ENCODE measurements around the gene NUCB2.

NUCB2 gene

GRCh38 chr11:17268902-17269301, 7.6 kb upstream of the NUCB2 start:
- ATAC-seq: no peak

GRCh38 chr11:17272801-17273200, 3.7 kb upstream of the NUCB2 start:
- no peak for ATAC-seq
- no peak for DNase-seq

More at GRCh38 chr11:17268902-17269301, 7.6 kb upstream of the NUCB2 start:
- no peak for DNase-seq

GRCh38 chr11:17273211-17273610, 3.3 kb upstream of the NUCB2 start:
- no peak for ATAC-seq
- DNase-seq: no peak

GRCh38 chr11:17273668-17274282, 2.8 kb upstream of the NUCB2 start:
- ATAC-seq (no peak), DNase-seq (no peak)

- no peak for DNase-seq
- no peak for ATAC-seq
Observed at GRCh38 chr11:17275400-17276235, 921 bp upstream of the NUCB2 start.

- DNase-seq (peak; percentile 57), ATAC-seq (peak; percentile 45)
Observed at GRCh38 chr11:17277024-17277584, 565 bp downstream of the NUCB2 start.

- no peak for DNase-seq
Observed at GRCh38 chr11:17280494-17281127, 4.1 kb downstream of the NUCB2 start.

GRCh38 chr11:17286332-17286731, 9.8 kb downstream of the NUCB2 start:
- ATAC-seq: no peak
- DNase-seq: no peak

More at GRCh38 chr11:17280494-17281127, 4.1 kb downstream of the NUCB2 start:
- no peak for ATAC-seq

GRCh38 chr11:17287058-17287457, 10.5 kb downstream of the NUCB2 start:
- DNase-seq (no peak), ATAC-seq (no peak)

- DNase-seq (no peak), ATAC-seq (no peak)
Observed at GRCh38 chr11:17291710-17292109, 15.2 kb downstream of the NUCB2 start.

- DNase-seq (no peak), ATAC-seq (no peak)
Observed at GRCh38 chr11:17293311-17293710, 16.8 kb downstream of the NUCB2 start.

GRCh38 chr11:17294033-17294432, 17.5 kb downstream of the NUCB2 start:
- ATAC-seq (peak; percentile 58), DNase-seq (no peak)

- DNase-seq: no peak
- ATAC-seq: peak; percentile 71
Observed at GRCh38 chr11:17296852-17297559, 20.5 kb downstream of the NUCB2 start.

- peak; percentile 91 for ATAC-seq
Observed at GRCh38 chr11:17298302-17298701, 21.8 kb downstream of the NUCB2 start.

GRCh38 chr11:17300372-17300771, 23.8 kb downstream of the NUCB2 start:
- DNase-seq (no peak), ATAC-seq (no peak)

More at GRCh38 chr11:17298302-17298701, 21.8 kb downstream of the NUCB2 start:
- DNase-seq: peak; percentile 55

- DNase-seq (no peak), ATAC-seq (no peak)
Observed at GRCh38 chr11:17313349-17314231, 37.1 kb downstream of the NUCB2 start.

GRCh38 chr11:17314232-17314547, 37.7 kb downstream of the NUCB2 start:
- ATAC-seq (no peak), DNase-seq (no peak)

- peak; percentile 65 for ATAC-seq
- DNase-seq: no peak
Observed at GRCh38 chr11:17314904-17315426, 38.4 kb downstream of the NUCB2 start.

GRCh38 chr11:17328871-17329494, 52.4 kb downstream of the NUCB2 start:
- no peak for ATAC-seq

GRCh38 chr11:17331669-17332068, 55.1 kb downstream of the NUCB2 start:
- no peak for ATAC-seq
- no peak for DNase-seq

More at GRCh38 chr11:17328871-17329494, 52.4 kb downstream of the NUCB2 start:
- DNase-seq: no peak
